HCT116 (cell line): ENCODE results near the gene P2RY12.

ENCODE experiments used
- EGR1 ChIP-seq: IDR thresholded peaks from 2 replicates; pipeline ENCODE4 v1.6.1; 2012; ENCODE audit warnings: low read depth
- EZH2phosphoT487 ChIP-seq: fragments of 200-600 bp; IDR thresholded peaks from 2 replicates; pipeline ENCODE4 v1.6.1; 2018; ENCODE audit warnings: antibody characterized with exemption, borderline replicate concordance
- JUND ChIP-seq: IDR thresholded peaks from 2 replicates; pipeline ENCODE4 v1.6.1; 2012
- POLR2A ChIP-seq: IDR thresholded peaks from 2 replicates; pipeline ENCODE4 v1.7.0; 2011; ENCODE audit warnings: borderline replicate concordance; ENCODE audit not compliant: insufficient read depth, insufficient read length; ENCODE audit errors: extremely low read depth
- POLR2AphosphoS5 ChIP-seq: IDR thresholded peaks from 2 replicates; pipeline ENCODE4 v1.6.1; 2011; ENCODE audit warnings: mild to moderate bottlenecking, low read depth, low read length, moderate library complexity
- SIN3A ChIP-seq: IDR thresholded peaks from 2 replicates; pipeline ENCODE4 v1.6.1; 2012; ENCODE audit warnings: low read depth
- SRF ChIP-seq: IDR thresholded peaks from 2 replicates; pipeline ENCODE4 v1.6.1; 2012; ENCODE audit warnings: low read depth
- TF ChIP-seq, protein P1 (sequence below), 3 experiments: fragments of 200-600 bp in 1 of 3; sonication (generic) in 1 of 3; IDR thresholded peaks in 2 of 3; conservative IDR thresholded peaks in 1 of 3; 2 replicates each; pipeline ENCODE4 v1.5.1; 2012 to 2017; ENCODE audit warnings: low read depth in 2 of 3, low read length in 2 of 3, antibody characterized with exemption in 1 of 3, borderline replicate concordance in 1 of 3, control low read depth in 1 of 3, mild to moderate bottlenecking in 1 of 3, mixed read lengths in 1 of 3, mixed run types in 1 of 3, moderate library complexity in 1 of 3; ENCODE audit not compliant: insufficient read depth in 1 of 3
- TF ChIP-seq, protein P2 (sequence below): IDR thresholded peaks from 2 replicates; pipeline ENCODE4 v1.6.1; 2012; ENCODE audit warnings: low read depth

DNA sequence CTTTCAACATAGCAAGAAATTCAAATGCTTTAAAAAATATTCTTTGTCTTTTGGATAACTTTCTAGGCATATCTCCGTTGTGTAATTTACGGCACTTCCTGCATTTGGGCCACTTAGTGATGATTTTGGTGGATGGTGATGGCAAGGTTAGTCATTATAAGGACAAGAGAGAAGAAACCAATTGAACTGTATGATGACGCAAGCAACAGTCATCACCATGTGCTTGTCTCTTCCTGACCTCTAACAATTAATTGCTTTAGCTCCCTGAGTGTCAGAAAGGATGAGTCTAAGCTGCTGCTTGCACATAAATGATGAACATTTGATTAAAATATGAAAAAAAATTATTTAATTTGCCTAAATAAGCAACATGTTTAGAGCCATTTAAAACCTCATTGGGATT lies 11.3 kb upstream of the P2RY12 start:
- no peak for TF ChIP-seq POLR2A
- TF ChIP-seq, protein P1, sequence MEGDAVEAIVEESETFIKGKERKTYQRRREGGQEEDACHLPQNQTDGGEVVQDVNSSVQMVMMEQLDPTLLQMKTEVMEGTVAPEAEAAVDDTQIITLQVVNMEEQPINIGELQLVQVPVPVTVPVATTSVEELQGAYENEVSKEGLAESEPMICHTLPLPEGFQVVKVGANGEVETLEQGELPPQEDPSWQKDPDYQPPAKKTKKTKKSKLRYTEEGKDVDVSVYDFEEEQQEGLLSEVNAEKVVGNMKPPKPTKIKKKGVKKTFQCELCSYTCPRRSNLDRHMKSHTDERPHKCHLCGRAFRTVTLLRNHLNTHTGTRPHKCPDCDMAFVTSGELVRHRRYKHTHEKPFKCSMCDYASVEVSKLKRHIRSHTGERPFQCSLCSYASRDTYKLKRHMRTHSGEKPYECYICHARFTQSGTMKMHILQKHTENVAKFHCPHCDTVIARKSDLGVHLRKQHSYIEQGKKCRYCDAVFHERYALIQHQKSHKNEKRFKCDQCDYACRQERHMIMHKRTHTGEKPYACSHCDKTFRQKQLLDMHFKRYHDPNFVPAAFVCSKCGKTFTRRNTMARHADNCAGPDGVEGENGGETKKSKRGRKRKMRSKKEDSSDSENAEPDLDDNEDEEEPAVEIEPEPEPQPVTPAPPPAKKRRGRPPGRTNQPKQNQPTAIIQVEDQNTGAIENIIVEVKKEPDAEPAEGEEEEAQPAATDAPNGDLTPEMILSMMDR (IDR thresholded peaks at IDR 0.05 in 2 of 3, conservative IDR thresholded peaks at IDR 0.05 in 1 of 3; ENCODE audit: borderline replicate concordance in 1 of 3, insufficient read depth in 1 of 3, low read depth in 2 of 3, low read length in 2 of 3): no peak
- TF ChIP-seq EZH2phosphoT487: no peak
- no peak for TF ChIP-seq EGR1
- TF ChIP-seq SIN3A: no peak
- TF ChIP-seq, protein P2, sequence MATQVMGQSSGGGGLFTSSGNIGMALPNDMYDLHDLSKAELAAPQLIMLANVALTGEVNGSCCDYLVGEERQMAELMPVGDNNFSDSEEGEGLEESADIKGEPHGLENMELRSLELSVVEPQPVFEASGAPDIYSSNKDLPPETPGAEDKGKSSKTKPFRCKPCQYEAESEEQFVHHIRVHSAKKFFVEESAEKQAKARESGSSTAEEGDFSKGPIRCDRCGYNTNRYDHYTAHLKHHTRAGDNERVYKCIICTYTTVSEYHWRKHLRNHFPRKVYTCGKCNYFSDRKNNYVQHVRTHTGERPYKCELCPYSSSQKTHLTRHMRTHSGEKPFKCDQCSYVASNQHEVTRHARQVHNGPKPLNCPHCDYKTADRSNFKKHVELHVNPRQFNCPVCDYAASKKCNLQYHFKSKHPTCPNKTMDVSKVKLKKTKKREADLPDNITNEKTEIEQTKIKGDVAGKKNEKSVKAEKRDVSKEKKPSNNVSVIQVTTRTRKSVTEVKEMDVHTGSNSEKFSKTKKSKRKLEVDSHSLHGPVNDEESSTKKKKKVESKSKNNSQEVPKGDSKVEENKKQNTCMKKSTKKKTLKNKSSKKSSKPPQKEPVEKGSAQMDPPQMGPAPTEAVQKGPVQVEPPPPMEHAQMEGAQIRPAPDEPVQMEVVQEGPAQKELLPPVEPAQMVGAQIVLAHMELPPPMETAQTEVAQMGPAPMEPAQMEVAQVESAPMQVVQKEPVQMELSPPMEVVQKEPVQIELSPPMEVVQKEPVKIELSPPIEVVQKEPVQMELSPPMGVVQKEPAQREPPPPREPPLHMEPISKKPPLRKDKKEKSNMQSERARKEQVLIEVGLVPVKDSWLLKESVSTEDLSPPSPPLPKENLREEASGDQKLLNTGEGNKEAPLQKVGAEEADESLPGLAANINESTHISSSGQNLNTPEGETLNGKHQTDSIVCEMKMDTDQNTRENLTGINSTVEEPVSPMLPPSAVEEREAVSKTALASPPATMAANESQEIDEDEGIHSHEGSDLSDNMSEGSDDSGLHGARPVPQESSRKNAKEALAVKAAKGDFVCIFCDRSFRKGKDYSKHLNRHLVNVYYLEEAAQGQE: no peak
- TF ChIP-seq JUND: peak; percentile 26; the same call in 1 of the 2 replicates
- TF ChIP-seq POLR2AphosphoS5: no peak
- TF ChIP-seq SRF: no peak
